T47D (cell line): ENCODE data around the gene UBE2E2.
"Not testable (repeated sequence)": the region's sequence is repeated elsewhere in the genome, so short reads cannot be mapped to it uniquely, and the experiment has no call there.

Source experiments
- DNase-seq, 2 experiments: peaks; one replicate each; pipeline versions ENCODE4 v3.0.0 to v3.0.0-alpha.2; 2011 to 2012; ENCODE audit warnings: low read depth in 1 of 2, low spot score in 1 of 2
- JUND ChIP-seq: IDR thresholded peaks from 2 replicates; pipeline ENCODE4 v1.6.1; 2012; ENCODE audit warnings: low read depth
- in situ Hi-C: cut with HindIII; loops from 2 replicates; pipeline ENCODE4 v1.10.0; 2016; ENCODE audit warnings: low sequenced_read_pairs, low pct_unique_long_range_greater_than_20kb

UBE2E2 gene

DNA sequence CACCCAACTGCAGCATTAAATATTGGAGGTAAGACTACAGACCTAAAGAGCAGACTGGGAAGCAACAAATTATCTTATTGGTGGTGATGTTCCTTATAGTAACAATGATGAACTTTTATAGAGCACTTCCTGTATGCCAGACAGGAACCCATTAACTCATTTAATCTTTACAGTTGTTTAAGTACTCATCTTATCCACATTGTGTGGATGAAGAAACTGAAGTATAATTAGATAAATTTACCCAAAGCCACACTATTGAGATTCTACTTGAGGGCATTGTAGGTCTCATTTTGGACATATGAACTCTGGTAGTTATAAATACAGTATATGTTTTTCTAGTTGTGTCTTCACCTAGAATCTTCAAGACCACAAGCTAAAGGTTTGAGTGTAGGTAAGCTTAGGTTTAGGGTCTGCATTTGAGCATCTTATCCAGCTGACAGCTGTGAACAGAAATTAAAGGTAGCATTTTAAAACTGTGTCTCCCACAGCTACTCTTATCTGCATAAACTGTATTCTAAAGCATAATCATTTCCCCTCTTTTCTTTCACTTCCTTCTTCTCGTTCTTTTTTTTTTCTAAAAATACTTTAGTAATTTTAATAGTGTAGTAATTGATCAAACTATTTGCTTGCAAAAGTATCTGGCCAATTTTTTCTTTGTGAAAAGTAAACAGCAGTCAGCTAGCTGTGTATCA, 138.2 kb downstream of the UBE2E2 start:
- in situ Hi-C loops, result no loop called here
- DNase-seq, result no peak
- TF ChIP-seq JUND, result no peak

DNA sequence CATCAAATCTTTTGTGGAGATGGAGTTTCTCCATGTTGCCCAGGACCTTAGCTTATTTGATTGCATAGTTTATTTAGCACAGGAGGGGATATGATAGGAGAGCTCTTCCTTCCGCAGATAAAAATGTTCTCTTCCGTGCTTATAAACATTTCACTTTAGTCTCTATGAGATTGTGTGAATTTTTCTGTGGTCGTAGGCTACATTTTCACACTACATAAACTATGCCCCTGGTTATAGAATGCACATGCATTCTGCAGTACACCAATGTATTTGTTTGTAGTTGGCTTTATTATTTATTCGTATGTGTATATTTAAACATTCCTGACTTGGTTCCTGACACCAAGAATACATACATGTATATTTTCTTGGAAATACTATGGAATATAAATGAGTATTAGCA, 139.2 kb downstream of the UBE2E2 start:
- no peak for DNase-seq
- in situ Hi-C loops, result no loop called here
- no peak for TF ChIP-seq JUND

DNA sequence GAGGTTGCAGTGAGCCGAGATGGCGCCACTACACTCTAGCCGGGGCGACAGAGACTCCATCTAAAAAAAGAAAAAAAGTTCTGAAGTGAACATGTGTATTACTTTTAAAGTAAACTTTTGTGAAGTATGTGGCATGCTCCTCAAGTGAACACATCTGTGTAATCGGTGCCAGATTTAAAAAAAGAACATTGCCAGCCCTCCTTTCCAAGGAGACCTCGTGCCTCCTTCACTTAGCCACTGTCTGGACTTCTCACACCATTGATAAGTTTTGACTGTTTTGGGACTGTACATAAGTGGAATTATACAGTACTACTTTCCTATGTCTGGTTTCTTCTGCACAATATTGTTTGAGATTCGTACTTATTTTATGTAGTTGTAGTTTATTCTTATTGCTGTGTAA, 140.4 kb downstream of the UBE2E2 start:
- in situ Hi-C loops, result no loop called here
- no peak for DNase-seq
- TF ChIP-seq JUND, result no peak

DNA sequence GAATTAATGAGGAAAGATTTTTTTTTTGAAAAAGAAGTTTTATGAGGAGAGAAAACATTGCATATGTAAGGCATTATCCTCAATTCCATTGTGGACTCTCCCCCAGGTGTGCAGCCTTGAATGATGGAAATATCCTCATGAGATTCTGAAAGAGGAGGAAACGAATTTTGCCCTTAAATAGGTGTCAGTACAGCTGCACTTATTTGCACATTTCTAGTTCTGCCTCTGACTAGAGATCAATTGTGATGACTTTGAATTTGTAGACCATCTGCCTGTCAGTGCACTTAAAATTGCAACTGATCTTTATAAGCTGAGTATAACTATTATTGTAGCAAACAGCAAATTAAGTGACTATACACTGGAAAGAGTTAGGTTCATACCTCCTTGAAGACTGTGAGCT, 141.8 kb downstream of the UBE2E2 start:
- in situ Hi-C loops, result no loop called here
- DNase-seq, result no peak
- no peak for TF ChIP-seq JUND

DNA sequence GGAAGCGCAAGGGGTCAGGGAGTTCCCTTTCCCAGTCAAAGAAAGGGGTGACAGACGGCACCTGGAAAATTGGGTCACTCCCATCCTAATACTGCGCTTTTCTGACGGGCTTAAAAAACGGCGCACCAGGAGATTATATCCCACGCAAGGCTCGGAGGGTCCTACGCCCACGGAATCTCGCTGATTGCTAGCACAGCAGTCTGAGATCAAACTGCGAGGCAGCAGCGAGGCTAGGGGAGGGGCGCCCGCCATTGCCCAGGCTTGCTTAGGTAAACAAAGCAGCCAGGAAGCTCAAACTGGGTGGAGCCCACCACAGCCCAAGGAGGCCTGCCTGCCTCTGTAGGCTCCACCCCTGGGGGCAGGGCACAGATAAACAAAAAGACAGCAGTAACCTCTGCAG, 146.3 kb downstream of the UBE2E2 start:
- in situ Hi-C loops, result not testable (repeated sequence)

DNA sequence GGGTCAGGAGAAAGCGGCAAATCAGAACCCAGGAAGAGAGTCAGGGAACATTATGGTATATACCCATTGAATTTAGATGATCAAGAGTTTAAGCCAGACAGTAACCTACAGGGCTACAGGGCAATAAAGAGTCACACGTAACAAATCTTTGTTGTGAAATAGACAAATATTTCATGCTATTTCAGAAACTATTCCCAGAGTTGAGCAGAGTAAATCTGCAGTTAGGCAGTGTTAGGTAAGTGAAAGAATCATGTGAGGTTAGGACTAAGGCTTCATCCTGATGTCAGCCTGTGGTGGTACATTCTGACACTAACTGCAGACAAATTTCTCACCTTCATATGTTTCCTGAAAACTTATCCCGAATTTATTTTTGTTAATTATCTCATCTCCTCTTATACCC, 153.0 kb downstream of the UBE2E2 start:
- no peak for TF ChIP-seq JUND
- in situ Hi-C loops, result no loop called here
- no peak for DNase-seq

More for the DNA sequence above, 146.3 kb downstream of the UBE2E2 start:
- DNase-seq, result not testable (repeated sequence)

DNA sequence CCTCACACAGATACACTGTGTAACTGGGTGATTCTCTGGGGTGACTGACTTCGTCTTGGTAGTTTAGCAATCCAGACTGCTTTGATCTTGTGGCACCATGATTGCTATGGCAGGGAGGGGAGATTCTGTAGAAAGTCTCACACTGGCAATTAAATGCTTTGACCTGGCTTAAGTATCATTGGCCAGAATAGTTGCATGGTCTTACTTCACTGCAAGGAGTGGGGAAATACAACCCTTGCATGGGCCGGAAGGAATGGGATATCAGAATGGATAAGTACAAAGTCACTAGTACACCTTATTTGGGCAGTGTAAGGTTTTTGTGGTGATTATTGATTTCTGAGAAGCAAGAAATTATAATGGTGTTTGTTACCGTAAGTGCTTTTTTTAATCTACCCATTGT, 153.8 kb downstream of the UBE2E2 start:
- no peak for DNase-seq
- TF ChIP-seq JUND, result no peak
- in situ Hi-C loops, result no loop called here

DNA sequence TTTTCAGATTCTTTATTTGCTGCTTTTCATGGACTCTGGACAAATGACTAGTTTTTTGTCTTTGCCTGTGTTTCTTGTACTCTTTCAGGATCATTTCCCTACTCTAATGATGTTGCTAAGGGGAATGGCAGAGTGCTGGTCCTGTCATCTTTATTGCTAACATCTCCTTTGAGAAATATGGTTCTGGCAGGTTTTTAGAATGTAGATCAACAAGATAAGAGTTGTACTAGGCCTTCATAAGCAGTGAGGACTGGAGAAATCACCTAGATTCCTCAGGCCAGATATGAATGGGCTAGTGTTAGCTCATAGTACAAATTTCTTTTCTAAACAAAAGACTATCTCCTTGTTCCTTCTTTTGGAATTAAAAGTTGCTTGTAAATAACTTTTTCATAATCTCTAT, 156.0 kb downstream of the UBE2E2 start:
- in situ Hi-C loops, result no loop called here
- no peak for DNase-seq
- no peak for TF ChIP-seq JUND

DNA sequence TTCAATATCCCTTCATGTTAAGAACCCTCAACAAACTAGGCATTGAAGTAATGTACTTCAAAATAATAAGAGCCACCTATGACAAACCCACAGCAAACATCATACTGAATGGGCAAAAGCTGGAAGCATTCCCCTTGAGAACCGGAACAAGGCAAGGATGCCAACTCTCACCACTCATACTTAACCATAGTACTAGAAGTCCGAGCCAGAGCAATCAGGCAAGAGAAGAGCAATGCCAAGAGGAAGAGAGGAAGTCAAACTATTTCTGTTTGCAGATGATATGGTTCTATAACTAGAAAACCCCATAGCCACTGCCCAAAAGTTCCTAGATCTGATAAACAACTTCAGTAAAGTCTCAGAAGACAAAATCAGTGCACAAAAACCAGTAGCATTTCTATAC, 161.9 kb downstream of the UBE2E2 start:
- no peak for TF ChIP-seq JUND
- no peak for DNase-seq
- in situ Hi-C loops, result no loop called here

DNA sequence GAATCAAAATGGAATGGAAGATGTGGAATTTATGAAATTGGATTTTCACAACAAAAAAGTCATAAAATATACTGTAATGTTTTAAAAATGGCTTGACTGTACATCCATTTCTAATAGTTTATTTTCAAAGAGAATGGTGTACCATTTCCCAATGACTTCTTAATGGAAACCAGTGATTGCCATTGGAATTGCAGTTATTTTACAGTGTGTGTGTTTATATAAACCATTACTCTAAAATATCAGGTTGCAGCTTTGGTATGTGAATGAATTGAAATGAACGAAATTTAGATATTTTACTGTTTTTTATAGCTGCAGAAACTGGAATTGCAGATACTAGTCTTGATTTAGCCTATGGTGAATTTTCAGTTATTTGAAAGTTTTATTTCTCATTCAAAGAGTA, 165.6 kb downstream of the UBE2E2 start:
- TF ChIP-seq JUND, result no peak
- DNase-seq, result no peak
- in situ Hi-C loops, result no loop called here

DNA sequence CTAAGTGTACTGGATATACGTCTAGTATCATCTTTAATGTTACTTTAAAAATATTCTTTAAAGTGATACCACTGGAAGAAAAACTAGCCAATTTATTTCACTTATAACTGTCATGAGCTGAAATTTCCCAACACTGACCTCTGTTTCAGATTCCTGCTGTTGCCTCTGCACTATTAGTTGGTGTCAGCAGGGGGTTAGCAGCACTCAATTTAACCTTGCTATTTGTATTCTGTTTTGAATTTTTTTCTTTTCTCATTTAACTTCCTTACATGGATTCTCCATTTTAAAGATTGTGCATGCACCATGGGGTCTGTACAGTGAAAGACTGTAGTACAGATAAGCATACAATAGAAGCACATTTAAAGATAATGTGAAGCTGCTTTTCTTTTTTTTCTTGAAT, 169.2 kb downstream of the UBE2E2 start:
- no peak for TF ChIP-seq JUND
- DNase-seq, result no peak
- in situ Hi-C loops, result no loop called here

DNA sequence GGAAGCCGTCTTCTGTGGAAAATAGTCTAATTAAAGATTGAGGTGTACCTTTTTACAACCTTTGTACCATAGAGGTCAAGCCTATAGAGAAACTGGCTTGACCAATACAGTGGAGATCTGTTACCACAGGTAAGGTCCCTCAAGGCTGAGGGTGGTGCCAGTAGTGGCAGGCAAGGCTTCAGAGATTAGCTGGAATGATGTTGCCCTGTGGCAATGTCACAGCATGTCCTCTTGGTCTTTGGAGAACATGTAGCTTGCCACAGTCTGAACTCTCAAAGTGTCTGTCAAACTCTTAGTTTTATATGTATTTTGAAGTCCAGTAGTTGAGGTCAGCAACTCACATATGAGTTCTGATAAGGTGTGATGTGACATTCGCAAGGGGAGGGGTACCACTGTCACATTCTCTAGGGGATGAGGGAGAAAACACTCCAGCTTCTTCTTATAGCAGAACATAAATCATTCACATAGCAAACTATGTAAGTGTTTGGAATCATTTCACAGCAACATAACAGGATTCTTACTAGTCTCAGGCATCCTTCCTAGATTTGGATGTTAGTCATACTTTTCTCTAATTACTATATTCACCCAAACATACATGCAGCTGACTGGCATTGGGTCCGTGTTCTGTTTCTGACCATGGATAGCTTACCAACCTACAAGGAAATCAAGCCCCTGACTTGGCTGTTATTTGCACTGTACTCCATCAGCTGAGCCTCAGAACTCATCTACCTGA, 173.6 kb downstream of the UBE2E2 start:
- no peak for DNase-seq
- in situ Hi-C loops, result no loop called here
- TF ChIP-seq JUND, result no peak

DNA sequence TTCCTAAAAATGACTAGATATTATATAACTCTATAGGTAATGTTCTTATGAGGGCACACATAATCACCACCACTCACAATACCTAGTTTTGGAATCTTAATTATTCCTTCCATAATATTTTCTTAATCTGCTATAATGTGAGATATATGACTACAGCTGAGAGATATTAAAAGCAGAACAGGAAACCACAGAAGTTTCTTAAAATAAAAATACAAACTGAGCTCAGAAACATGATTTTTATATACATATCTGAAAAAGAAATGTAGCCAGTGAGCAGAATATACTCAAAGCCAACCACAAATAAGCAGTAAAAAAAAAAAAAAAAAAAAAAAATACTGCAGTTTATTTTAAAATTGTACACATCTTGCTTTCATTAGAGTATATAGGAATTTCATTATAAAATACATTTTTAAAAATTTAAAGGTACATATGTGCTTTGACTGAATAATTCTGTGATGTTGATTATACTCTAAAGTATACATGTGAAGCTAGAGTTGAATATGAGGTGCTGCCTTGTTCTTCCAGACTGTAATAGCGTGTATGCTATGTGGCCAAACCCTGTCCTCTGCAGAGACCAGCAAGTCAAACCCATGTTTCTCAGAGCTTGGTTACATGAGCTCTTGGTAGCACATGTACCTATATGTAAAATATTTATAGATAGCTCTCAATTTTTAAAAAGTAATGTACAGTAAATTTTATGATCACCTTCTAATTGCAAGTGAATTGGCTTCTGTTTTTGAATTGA, 175.0 kb downstream of the UBE2E2 start:
- no peak for DNase-seq
- in situ Hi-C loops, result no loop called here
- TF ChIP-seq JUND, result no peak

DNA sequence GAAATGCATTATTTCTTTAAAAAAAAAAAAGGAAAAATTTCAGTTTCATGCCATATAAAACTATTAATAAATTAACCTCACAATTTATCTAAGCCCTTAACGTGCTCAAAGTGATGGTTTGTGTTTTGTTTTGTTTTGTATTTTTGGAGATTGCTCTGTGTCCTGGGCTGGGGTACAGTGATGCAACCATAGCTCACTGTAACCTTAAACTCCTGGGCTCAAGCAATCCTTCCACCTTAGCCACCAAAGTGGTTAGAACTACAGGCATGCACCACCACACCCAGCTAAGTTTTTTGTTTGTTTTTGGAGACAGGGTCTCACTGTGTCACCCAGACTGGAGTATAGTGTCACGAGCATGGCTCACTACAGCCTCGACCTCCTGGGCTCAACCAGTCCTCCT, 180.7 kb downstream of the UBE2E2 start:
- no peak for TF ChIP-seq JUND
- DNase-seq, result no peak
- in situ Hi-C loops, result no loop called here
